IMR-90 (cell line): ENCODE results near the gene OMG. TPM values are rescaled to one million over a fixed set of nuclear protein-coding genes. Genes with fewer than 3 reads are reported as not detected.
A peak's percentile ranks its signal among the peaks of the same experiment; 100 is the strongest.

Source experiments
- ATAC-seq: fragments of 200-7000 bp; cut with Tn5 transposase; 2 replicates; pipeline ENCODE4 v1.9.1; 2020; ENCODE audit warnings: low read depth, mild to moderate bottlenecking, moderate library complexity
- BruUV-seq: library from RNA; stranded (reverse); fragments of 400-500 nt; replicated peaks from 2 replicates; lab custom pipeline; 2021; lab: Mats Ljungman, UMichigan
- CTCF ChIA-PET: fragments of 300-600 bp; formaldehyde crosslinking; extraction: SDS; loops from one replicate; lab custom pipeline; 2021; ENCODE audit warnings: antibody characterized with exemption; lab: Yijun Ruan, JAX
- POLR2A ChIA-PET: fragments of 300-600 bp; sonication (Branson Sonifier 250); formaldehyde crosslinking; loops from one replicate; lab custom pipeline; 2022; ENCODE audit warnings: antibody characterized with exemption; ENCODE audit not compliant: unreplicated experiment; lab: Charles Lee
- DNase-seq: peaks from one replicate; pipeline ENCODE4 v3.0.0; 2013
- H2AFZ ChIP-seq: replicated peaks from 2 replicates; pipeline ENCODE3; 2013; ENCODE audit warnings: low read length, mild to moderate bottlenecking; ENCODE audit not compliant: poor library complexity
- H2AK5ac ChIP-seq: 2 replicates; pipeline ENCODE4 v1.6.1; 2013; ENCODE audit warnings: low read depth, low read length, inconsistent platforms
- H2AK9ac ChIP-seq: replicated peaks from 2 replicates; pipeline ENCODE3; 2013; ENCODE audit warnings: mild to moderate bottlenecking, low read depth, low read length, moderate library complexity; ENCODE audit not compliant: poor library complexity
- H2BK120ac ChIP-seq: 2 replicates; pipeline ENCODE4 v1.6.1; 2013; ENCODE audit warnings: low read depth, low read length, inconsistent platforms
- H2BK15ac ChIP-seq: 3 replicates; pipeline ENCODE4 v1.6.1; 2013; ENCODE audit warnings: low read depth, low read length, inconsistent platforms
- H2BK20ac ChIP-seq: 2 replicates; pipeline ENCODE4 v1.6.1; 2013; ENCODE audit warnings: low read depth, mild to moderate bottlenecking, inconsistent platforms, low read length, moderate library complexity
- H2BK5ac ChIP-seq: 2 replicates; pipeline ENCODE4 v1.6.1; 2013; ENCODE audit warnings: mild to moderate bottlenecking, low read depth, low read length, inconsistent platforms; ENCODE audit not compliant: poor library complexity, severe bottlenecking
- H3K14ac ChIP-seq: replicated peaks from 2 replicates; pipeline ENCODE4 v1.6.1; 2013; ENCODE audit warnings: low read depth, low read length, inconsistent platforms
- H3K18ac ChIP-seq: 2 replicates; pipeline ENCODE4 v1.6.1; 2013; ENCODE audit warnings: low read depth, low read length, control low read depth
- H3K23ac ChIP-seq: 2 replicates; pipeline ENCODE4 v1.6.1; 2013; ENCODE audit warnings: low read depth, low read length, inconsistent platforms
- H3K27ac ChIP-seq: 2 replicates; pipeline ENCODE4 v1.5.1; 2013; ENCODE audit warnings: mild to moderate bottlenecking, control low read depth, low read length; ENCODE audit not compliant: insufficient read depth
- H3K27me3 ChIP-seq: 2 replicates; pipeline ENCODE4 v1.6.1; 2013; ENCODE audit warnings: low read length; ENCODE audit not compliant: control insufficient read depth, insufficient read depth
- H3K36me3 ChIP-seq: 2 replicates; pipeline ENCODE4 v1.6.1; 2013; ENCODE audit warnings: low read length, mixed read lengths; ENCODE audit not compliant: control insufficient read depth, insufficient read depth
- H3K4ac ChIP-seq: 2 replicates; pipeline ENCODE4 v1.6.1; 2013; ENCODE audit warnings: low read depth, low read length, inconsistent platforms
- H3K4me1 ChIP-seq: 2 replicates; pipeline ENCODE4 v1.6.1; 2013; ENCODE audit warnings: low read length, mixed read lengths; ENCODE audit not compliant: control insufficient read depth, insufficient read depth
- H3K4me2 ChIP-seq: 2 replicates; pipeline ENCODE4 v1.6.1; 2013; ENCODE audit warnings: low read depth, mild to moderate bottlenecking, control low read depth, low read length, moderate library complexity
- H3K4me3 ChIP-seq: 2 replicates; pipeline ENCODE4 v1.5.1; 2013; ENCODE audit warnings: low read depth, mild to moderate bottlenecking, control low read depth, low read length, moderate library complexity; ENCODE audit not compliant: insufficient read depth
- H3K56ac ChIP-seq: 2 replicates; pipeline ENCODE4 v1.6.1; 2013; ENCODE audit warnings: low read length, inconsistent platforms; ENCODE audit not compliant: insufficient read depth; ENCODE audit errors: extremely low read depth
- H3K79me1 ChIP-seq, 2 experiments: 2 replicates each; pipeline ENCODE4 v1.6.1; 2013; ENCODE audit warnings: low read length in 2 of 2, inconsistent platforms in 1 of 2, low read depth in 1 of 2
- H3K9ac ChIP-seq: 2 replicates; pipeline ENCODE4 v1.6.1; 2013; ENCODE audit warnings: low read depth, low read length, control low read depth
- H3K9me1 ChIP-seq: 2 replicates; pipeline ENCODE4 v1.6.1; 2013; ENCODE audit warnings: low read length, inconsistent platforms; ENCODE audit not compliant: insufficient read depth
- H3K9me3 ChIP-seq: 2 replicates; pipeline ENCODE4 v1.6.1; 2013; ENCODE audit warnings: low read length; ENCODE audit not compliant: control insufficient read depth, insufficient read depth
- H4K20me1 ChIP-seq: 2 replicates; pipeline ENCODE4 v1.6.1; 2013; ENCODE audit warnings: low read length, inconsistent platforms; ENCODE audit not compliant: insufficient read depth
- H4K5ac ChIP-seq: 2 replicates; pipeline ENCODE4 v1.6.1; 2013; ENCODE audit warnings: mild to moderate bottlenecking, low read depth, low read length, control low read depth
- H4K8ac ChIP-seq, 2 experiments: 2 replicates each; pipeline ENCODE4 v1.6.1; 2013; ENCODE audit warnings: low read depth in 2 of 2, low read length in 2 of 2, control low read depth in 1 of 2, inconsistent platforms in 1 of 2
- H4K91ac ChIP-seq: 2 replicates; pipeline ENCODE4 v1.6.1; 2013; ENCODE audit warnings: low read depth, low read length, inconsistent platforms; ENCODE audit not compliant: insufficient read depth
- CEBPB ChIP-seq: IDR thresholded peaks from 2 replicates; pipeline ENCODE4 v1.6.1; 2012; ENCODE audit warnings: low read depth, low read length, improper control_type of control experiment
- CHD1 ChIP-seq: IDR thresholded peaks from 2 replicates; pipeline ENCODE4 v1.6.1; 2012; ENCODE audit warnings: low read depth, low read length, improper control_type of control experiment
- ELK1 ChIP-seq: fragments of 150-350 bp; IDR thresholded peaks from 2 replicates; pipeline ENCODE4 v1.6.1; 2016; ENCODE audit warnings: low read depth, mild to moderate bottlenecking, low read length, moderate library complexity, borderline replicate concordance
- MAFK ChIP-seq: IDR thresholded peaks from 2 replicates; pipeline ENCODE4 v1.6.1; 2012; ENCODE audit warnings: low read depth, low read length, improper control_type of control experiment
- MAZ ChIP-seq: IDR thresholded peaks from 2 replicates; pipeline ENCODE4 v1.6.1; 2012; ENCODE audit warnings: low read depth, mild to moderate bottlenecking, low read length, improper control_type of control experiment, moderate library complexity, borderline replicate concordance
- MXI1 ChIP-seq: IDR thresholded peaks from 2 replicates; pipeline ENCODE4 v1.6.1; 2012; ENCODE audit warnings: low read depth, mild to moderate bottlenecking, low read length, moderate library complexity, borderline replicate concordance
- POLR2A ChIP-seq: IDR thresholded peaks from 2 replicates; pipeline ENCODE4 v1.6.1; 2012; ENCODE audit warnings: mild to moderate bottlenecking, low read depth, low read length
- RAD21 ChIP-seq: IDR thresholded peaks from 2 replicates; pipeline ENCODE4 v1.6.1; 2012; ENCODE audit warnings: low read length, improper control_type of control experiment
- RCOR1 ChIP-seq: IDR thresholded peaks from 2 replicates; pipeline ENCODE4 v1.6.1; 2012; ENCODE audit warnings: mild to moderate bottlenecking, low read length, improper control_type of control experiment; ENCODE audit not compliant: insufficient replicate concordance
- RFX5 ChIP-seq: IDR thresholded peaks from 2 replicates; pipeline ENCODE4 v1.8.0; 2012; ENCODE audit warnings: low read depth, mild to moderate bottlenecking, low read length, moderate library complexity
- SMC3 ChIP-seq: fragments of 150-350 bp; IDR thresholded peaks from 2 replicates; pipeline ENCODE4 v1.6.1; 2016; ENCODE audit warnings: low read depth, mild to moderate bottlenecking, antibody characterized with exemption, low read length, moderate library complexity
- WGBS, 2 experiments: methylation state at CpG; one replicate each; pipeline versions ENCODE4 v1.1.5 to v1.1.7; 2013; ENCODE audit warnings: missing lambda C conversion rate in 2 of 2; ENCODE audit not compliant: insufficient read length in 1 of 2; ENCODE audit errors: extremely low coverage in 2 of 2; 5-methylcytosine and 5-hydroxymethylcytosine counted together
- dilution Hi-C: fragments of 300-500 bp; cut with HindIII; formaldehyde crosslinking; loops from one replicate; pipeline ENCODE4 v1.14.3; 2018; ENCODE audit warnings: low sequenced_read_pairs; ENCODE audit not compliant: unreplicated experiment
- in situ Hi-C: fragments of 300-500 bp; cut with MboI; formaldehyde crosslinking; loops from 3 replicates; pipeline ENCODE4 v1.14.3; 2019; ENCODE audit warnings: low sequenced_read_pairs, inconsistent platforms, mixed read lengths
- intact Hi-C: fragments of 100-400 bp; cut with micrococcal nuclease; formaldehyde crosslinking; loops from 2 replicates; pipeline ENCODE4 v1.10.0; 2022
- polyA plus RNA-seq, 3 experiments: library from polyadenylated mRNA; depleted of rRNA; stranded (reverse); fragments of >200 nt; gene quantifications; 2 replicates each; pipeline ENCODE4 v1.2.3, GENCODE V29; 2012; ENCODE audit warnings: low replicate concordance in 1 of 3
- total RNA-seq: library from RNA; depleted of rRNA; stranded (reverse); fragments of >200 nt; gene quantifications from 2 replicates; pipeline ENCODE4 v1.2.3, GENCODE V29; 2012

The OMG gene
- total and polyA plus RNA-seq, 2 of the 4 experiments (the other 2 are of a cell fraction): 0.18 TPM; not detected in 1

GRCh38 chr17:31250229-31250628 is 46.8 kb downstream of the OMG start:
- ATAC-seq: no peak
- Histone ChIP-seq H4K5ac (no peak overlapping the region; the same call in 1 of the 2 replicates), H2AFZ (no peak overlapping the region), H3K9ac (no peak overlapping the region), H2AK5ac (no peak overlapping the region), H3K9me3 (no peaks in the 10 kb centered on the region), H3K36me3 (peaks cover 5% of the 10 kb centered on the region), H3K27ac (no peak overlapping the region), H3K18ac (peak overlapping the region; percentile 27; the same call in 1 of the 2 replicates), H4K20me1 (0 out of 2 replicates have a peak, but pooled peaks cover 6% of the 10 kb centered on the region), H3K14ac (no peak overlapping the region), H3K79me1 (peaks cover 6 to 22% of the 10 kb centered on the region in 2 experiments; a peak in 3 of 4 replicates), H2AK9ac (no peak overlapping the region), H3K4me3 (no peak overlapping the region), H2BK5ac (peak overlapping the region; percentile 89), H4K91ac (peak overlapping the region; percentile 38; the same call in 1 of the 2 replicates), H3K56ac (0 out of 2 replicates have a peak overlapping the region, but pooled peaks have one; percentile 10), H3K4me2 (no peak overlapping the region), H2BK20ac (peak overlapping the region; percentile 16; the same call in 1 of the 2 replicates), H3K23ac (peak overlapping the region; percentile 68; the same call in 1 of the 2 replicates), H2BK120ac (peak overlapping the region; percentile 16; the same call in 1 of the 2 replicates), H3K27me3 (no peaks in the 10 kb centered on the region), H3K9me1 (peaks cover 2% of the 10 kb centered on the region), H3K4ac (peak overlapping the region; percentile 28; the same call in 1 of the 2 replicates), H2BK15ac (no peak overlapping the region; the same call in 2 of the 3 replicates), H3K4me1 (peaks cover 13% of the 10 kb centered on the region; the same call in 1 of the 2 replicates), H4K8ac (peak overlapping the region in 1 of 2 experiments; percentile 76; a peak in 2 of 4 replicates)
- CTCF ChIA-PET: interaction anchor here (1.1 to 1.7 kb wide), 3 partner anchors 16 to 122 kb away, joined by 3 read pairs; no protein-coding TSS in a partner anchor
- TF ChIP-seq RFX5 (no peak), POLR2A (no peak), CEBPB (no peak), MAZ (no peak), RCOR1 (no peak), SMC3 (no peak), RAD21 (no peak), MXI1 (no peak), MAFK (no peak), ELK1 (no peak), CHD1 (no peak)
- dilution Hi-C loops: no loop called here
- DNase-seq: no peak
- in situ Hi-C loops: no loop called here
- no CpG with 5 or more reads among the region's 1 CpG for WGBS, 2 experiments
- intact Hi-C loops: loop anchor here (5.0 kb wide), 1 partner anchor 122 kb away; no protein-coding TSS in a partner anchor
- POLR2A ChIA-PET: no interaction called here
- no TSS peak for BruUV-seq
